Activated CD4-positive, alpha-beta T cell treated with anti-CD3 and anti-CD28 coated beads for 36 hours (primary cell): Measurements from ENCODE around the gene MYOF. TPM values are rescaled to one million over a fixed set of nuclear protein-coding genes. Genes with fewer than 3 reads are reported as not detected.
"Not testable (repeated sequence)": the region's sequence is repeated elsewhere in the genome, so short reads cannot be mapped to it uniquely, and the experiment has no call there.

Experiments used
- ATAC-seq: fragments of 200-7000 bp; cut with Tn5 transposase; one replicate; pipeline ENCODE4 v1.10.0; 2021; ENCODE audit warnings: mild to moderate bottlenecking, moderate library complexity
- CTCF ChIA-PET: fragments of 350-600 bp; sonication (Branson Sonifier 250); formaldehyde crosslinking; loops from one replicate; lab custom pipeline; 2021; ENCODE audit warnings: antibody characterized with exemption; lab: Charles Lee
- POLR2A ChIA-PET: fragments of 350-600 bp; sonication (Branson Sonifier 250); formaldehyde crosslinking; loops from one replicate; lab custom pipeline; 2021; ENCODE audit warnings: antibody characterized with exemption, inconsistent platforms; lab: Charles Lee
- DNase-seq: peaks from one replicate; pipeline ENCODE4 v3.0.0-alpha.2; 2020
- H3K27ac Mint-ChIP-seq: one replicate; pipeline ENCODE4 v1.8.0; 2021; ENCODE audit warnings: mixed read lengths
- H3K27me3 Mint-ChIP-seq: one replicate; pipeline ENCODE4 v1.8.0; 2021; ENCODE audit warnings: mixed read lengths
- H3K36me3 Mint-ChIP-seq: one replicate; pipeline ENCODE4 v1.8.0; 2021; ENCODE audit warnings: low read depth, mixed read lengths
- H3K4me1 Mint-ChIP-seq: one replicate; pipeline ENCODE4 v1.8.0; 2021; ENCODE audit warnings: mixed read lengths
- H3K4me3 Mint-ChIP-seq: one replicate; pipeline ENCODE4 v1.8.0; 2021; ENCODE audit warnings: mild to moderate bottlenecking, moderate library complexity, mixed read lengths
- H3K9me3 Mint-ChIP-seq: one replicate; pipeline ENCODE4 v1.8.0; 2021; ENCODE audit warnings: low read depth, mixed read lengths
- intact Hi-C, 2 experiments: fragments of 100-400 bp; cut with DNase I in 1 of 2; cut with micrococcal nuclease in 1 of 2; formaldehyde crosslinking; loops; one replicate each; pipeline versions ENCODE4 v1.14.2 to v1.15.1; 2022 to 2024; cut with DNase I, micrococcal nuclease
- total RNA-seq, 2 experiments: library from RNA; stranded (reverse); gene quantifications; one replicate each; pipeline ENCODE4 v1.2.3, GENCODE V29; 2021

The MYOF gene
- total RNA-seq, 2 experiments from 2014 or later, result 37.8 to 40.0 TPM

- no peak overlapping the region for H3K4me3 Mint-ChIP-seq
- peaks cover 51% of the 10 kb centered on the region for H3K4me1 Mint-ChIP-seq
- peaks cover 5% of the 10 kb centered on the region for H3K27me3 Mint-ChIP-seq
- H3K36me3 Mint-ChIP-seq, result peaks cover 32% of the 10 kb centered on the region
- peak; percentile 41 for DNase-seq
- ATAC-seq, result peak; percentile 20
- intact Hi-C loops, result loop anchor here (1.0 to 5.0 kb wide), 4 partner anchors 106 to 306 kb away; partner anchors contain the start of genes MYOF (in 2 of the 2) and CEP55 (in 1 of the 2)
- H3K27ac Mint-ChIP-seq, result no peak overlapping the region
- ChIA-PET POLR2A (interaction anchor here (2.9 kb wide), 1 partner anchor 106 kb away, joined by 15 read pairs; the partner anchor contains the start of gene MYOF), CTCF (interaction anchor here (0.6 to 14.4 kb wide), 45 partner anchors 8 to 536 kb away, joined by 3 to 378 read pairs (median 5); partner anchors contain the start of genes CEP55 and MYOF)
- no peaks in the 10 kb centered on the region for H3K9me3 Mint-ChIP-seq
Measured at GRCh38 chr10:93376372-93377293, 105.5 kb downstream of the MYOF start.

- Mint-ChIP-seq H3K27ac (no peak overlapping the region), H3K4me3 (no peak overlapping the region), H3K27me3 (peaks cover 5% of the 10 kb centered on the region), H3K36me3 (peaks cover 33% of the 10 kb centered on the region), H3K9me3 (no peaks in the 10 kb centered on the region), H3K4me1 (peaks cover under 1% of the 10 kb centered on the region)
- CTCF ChIA-PET, result interaction anchor here (0.6 to 14.4 kb wide), 10 partner anchors 8 to 142 kb away, joined by 3 to 378 read pairs (median 4); partner anchors contain the start of genes CEP55 and MYOF
- POLR2A ChIA-PET, result no interaction called here
- intact Hi-C loops, result no loop called here
- DNase-seq (no peak), ATAC-seq (no peak)
Measured at GRCh38 chr10:93370961-93371360, 111.2 kb downstream of the MYOF start.

GRCh38 chr10:93369588-93370164 lies 112.5 kb downstream of the MYOF start:
- peaks cover 5% of the 10 kb centered on the region for H3K27me3 Mint-ChIP-seq
- no peak overlapping the region for H3K4me3 Mint-ChIP-seq
- H3K4me1 Mint-ChIP-seq, result no peaks in the 10 kb centered on the region
- no peak for DNase-seq
- H3K27ac Mint-ChIP-seq, result no peak overlapping the region
- intact Hi-C loops, result no loop called here
- H3K36me3 Mint-ChIP-seq, result peaks cover 33% of the 10 kb centered on the region
- no peak for ATAC-seq
- POLR2A ChIA-PET, result interaction anchor here (0.6 to 0.8 kb wide), 2 partner anchors 93 to 333 kb away, joined by 3 to 4 read pairs; no protein-coding TSS in a partner anchor
- H3K9me3 Mint-ChIP-seq, result no peaks in the 10 kb centered on the region
- CTCF ChIA-PET, result interaction anchor here (0.7 to 1.7 kb wide), 6 partner anchors 20 to 333 kb away, joined by 3 to 13 read pairs (median 4); partner anchors contain the start of gene MYOF

GRCh38 chr10:93368210-93368609 lies 113.9 kb downstream of the MYOF start:
- intact Hi-C loops, result no loop called here
- H3K4me3 Mint-ChIP-seq, result no peak overlapping the region
- ATAC-seq (no peak), DNase-seq (no peak)
- H3K27me3 Mint-ChIP-seq, result no peaks in the 10 kb centered on the region
- H3K36me3 Mint-ChIP-seq, result peaks cover 21% of the 10 kb centered on the region
- H3K4me1 Mint-ChIP-seq, result no peaks in the 10 kb centered on the region
- ChIA-PET POLR2A (interaction anchor here (0.7 kb wide), 2 partner anchors 135 to 252 kb away, joined by 3 to 8 read pairs; no protein-coding TSS in a partner anchor), CTCF (interaction anchor here (0.6 to 1.5 kb wide), 9 partner anchors 9 to 297 kb away, joined by 3 to 13 read pairs (median 4); partner anchors contain the start of gene MYOF)
- no peaks in the 10 kb centered on the region for H3K9me3 Mint-ChIP-seq
- H3K27ac Mint-ChIP-seq, result no peak overlapping the region

- no peak overlapping the region for H3K27ac Mint-ChIP-seq
- H3K9me3 Mint-ChIP-seq, result no peaks in the 10 kb centered on the region
- H3K4me1 Mint-ChIP-seq, result no peaks in the 10 kb centered on the region
- ChIA-PET CTCF (interaction anchor here (1.3 to 2.5 kb wide), 3 partner anchors 9 to 252 kb away, joined by 4 to 9 read pairs (median 4); no protein-coding TSS in a partner anchor), POLR2A (no interaction called here)
- H3K27me3 Mint-ChIP-seq, result no peaks in the 10 kb centered on the region
- intact Hi-C loops, result no loop called here
- ATAC-seq (no peak), DNase-seq (no peak)
- H3K4me3 Mint-ChIP-seq, result no peak overlapping the region
- peaks cover 21% of the 10 kb centered on the region for H3K36me3 Mint-ChIP-seq
Measured at GRCh38 chr10:93367664-93368063, 114.5 kb downstream of the MYOF start.

GRCh38 chr10:93364966-93365365 lies 117.2 kb downstream of the MYOF start:
- no peaks in the 10 kb centered on the region for H3K27me3 Mint-ChIP-seq
- no peaks in the 10 kb centered on the region for H3K9me3 Mint-ChIP-seq
- intact Hi-C loops, result no loop called here
- ChIA-PET CTCF (interaction anchor here (0.6 to 2.2 kb wide), 2 partner anchors 12 to 135 kb away, joined by 3 to 7 read pairs; no protein-coding TSS in a partner anchor), POLR2A (no interaction called here)
- peaks cover 14% of the 10 kb centered on the region for H3K36me3 Mint-ChIP-seq
- no peak for ATAC-seq
- no peak overlapping the region for H3K27ac Mint-ChIP-seq
- H3K4me3 Mint-ChIP-seq, result no peak overlapping the region
- no peak for DNase-seq
- H3K4me1 Mint-ChIP-seq, result no peaks in the 10 kb centered on the region

- no peaks in the 10 kb centered on the region for H3K9me3 Mint-ChIP-seq
- ChIA-PET POLR2A (no interaction called here), CTCF (interaction anchor here (1.1 to 1.5 kb wide), 4 partner anchors 10 to 16 kb away, joined by 3 to 9 read pairs (median 4); no protein-coding TSS in a partner anchor)
- no peaks in the 10 kb centered on the region for H3K4me1 Mint-ChIP-seq
- intact Hi-C loops, result no loop called here
- peaks cover 14% of the 10 kb centered on the region for H3K36me3 Mint-ChIP-seq
- ATAC-seq (no peak), DNase-seq (no peak)
- H3K27me3 Mint-ChIP-seq, result no peaks in the 10 kb centered on the region
- no peak overlapping the region for H3K4me3 Mint-ChIP-seq
- no peak overlapping the region for H3K27ac Mint-ChIP-seq
Measured at GRCh38 chr10:93363891-93364648, 118.1 kb downstream of the MYOF start.

- H3K4me3 Mint-ChIP-seq, DNase-seq, H3K4me1 Mint-ChIP-seq, ATAC-seq, H3K9me3 Mint-ChIP-seq, H3K27ac Mint-ChIP-seq, POLR2A ChIA-PET, H3K27me3 Mint-ChIP-seq: not testable (repeated sequence)
- H3K36me3 Mint-ChIP-seq, result peaks cover 30% of the 10 kb centered on the region
- CTCF ChIA-PET, result interaction anchor here (0.7 to 4.2 kb wide), 15 partner anchors 9 to 242 kb away, joined by 3 to 35 read pairs (median 4); partner anchors contain the start of gene MYOF
- intact Hi-C loops, result loop anchor here in 1 of 2 experiments (5.0 kb wide), 1 partner anchor 471 kb away; no protein-coding TSS in a partner anchor
Measured at GRCh38 chr10:93358398-93358797, 123.7 kb downstream of the MYOF start.

- ATAC-seq, result peak; percentile 75
- ChIA-PET POLR2A (no interaction called here), CTCF (interaction anchor here (0.6 to 4.2 kb wide), 20 partner anchors 8 to 459 kb away, joined by 3 to 35 read pairs (median 4); partner anchors contain the start of gene MYOF)
- intact Hi-C loops, result loop anchor here (1.0 to 5.0 kb wide), 2 partner anchors 242 to 470 kb away; no protein-coding TSS in a partner anchor
- peaks cover 6% of the 10 kb centered on the region for H3K4me1 Mint-ChIP-seq
- no peaks in the 10 kb centered on the region for H3K9me3 Mint-ChIP-seq
- H3K27me3 Mint-ChIP-seq, result peaks cover 4% of the 10 kb centered on the region
- peak; percentile 32 for DNase-seq
- peaks cover 33% of the 10 kb centered on the region for H3K36me3 Mint-ChIP-seq
- no peak overlapping the region for H3K4me3 Mint-ChIP-seq
- H3K27ac Mint-ChIP-seq, result no peak overlapping the region
Measured at GRCh38 chr10:93357680-93358079, 124.5 kb downstream of the MYOF start.

- DNase-seq, result no peak
- ChIA-PET CTCF (interaction anchor here (1.1 to 4.2 kb wide), 4 partner anchors 49 to 351 kb away, joined by 3 to 35 read pairs (median 4); partner anchors contain the start of gene MYOF), POLR2A (no interaction called here)
- intact Hi-C loops, result loop anchor here (1.0 to 5.0 kb wide), 2 partner anchors 276 to 469 kb away; no protein-coding TSS in a partner anchor
- Mint-ChIP-seq H3K27ac (no peak overlapping the region), H3K27me3 (peaks cover 4% of the 10 kb centered on the region), H3K9me3 (no peaks in the 10 kb centered on the region), H3K4me1 (peaks cover 6% of the 10 kb centered on the region), H3K4me3 (no peak overlapping the region), H3K36me3 (peaks cover 36% of the 10 kb centered on the region)
- ATAC-seq, result no peak
Measured at GRCh38 chr10:93356516-93356915, 125.6 kb downstream of the MYOF start.
